ENCODE data around the gene HSF5.

The HSF5 gene

DNA sequence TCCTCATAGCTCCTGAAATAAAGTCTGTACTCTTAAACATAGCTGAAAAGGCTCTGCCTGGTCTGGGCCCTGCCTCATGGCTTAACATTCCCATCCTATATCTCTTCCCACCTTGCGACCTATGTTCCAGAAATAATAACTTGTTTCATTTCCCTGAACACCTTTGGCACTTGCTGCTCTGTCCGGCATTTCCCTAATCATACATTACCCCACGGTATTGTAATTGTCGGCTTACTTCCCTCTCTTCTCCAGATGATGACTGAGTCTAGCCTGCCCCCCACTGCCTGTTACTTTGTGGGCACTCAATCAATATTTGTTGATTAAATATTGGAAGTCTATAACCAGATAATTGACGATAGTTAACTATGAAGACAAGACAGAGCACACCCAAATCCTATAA is 113.0 kb downstream of the HSF5 start:
- FAIRE-seq (no peak), DNase-seq (ENCODE audit: insufficient read length, low spot score) (no peak)
- no peak for TF ChIP-seq POLR2A (IDR thresholded peaks at IDR 0.05; ENCODE audit: low read depth, low read length)

GRCh38 chr17:58373923-58374322 is 114.3 kb downstream of the HSF5 start:
- no peak for FAIRE-seq
- DNase-seq (ENCODE audit: insufficient read length, low spot score) = no peak
- TF ChIP-seq POLR2A (IDR thresholded peaks at IDR 0.05; ENCODE audit: low read depth, low read length) = no peak

DNA sequence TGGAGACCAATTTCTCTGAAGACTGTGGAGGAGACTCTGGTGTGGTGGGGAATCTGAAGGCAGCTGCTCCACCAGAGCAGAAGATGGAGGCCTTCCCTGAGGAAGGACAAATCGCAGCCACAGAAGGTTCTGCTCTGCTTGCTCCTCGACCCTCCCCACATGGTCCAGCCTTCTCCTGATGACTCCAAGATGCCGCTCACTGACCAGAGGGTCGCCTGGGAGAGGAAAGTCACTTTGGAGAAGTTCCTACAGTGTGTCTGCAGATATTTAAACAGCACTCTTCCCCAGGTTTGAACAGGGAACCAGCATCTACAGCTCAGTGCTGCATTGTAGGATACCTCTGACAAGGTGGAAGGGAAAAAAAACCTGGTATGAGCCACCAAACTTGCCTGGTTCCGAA is 115.2 kb downstream of the HSF5 start:
- no peak for FAIRE-seq
- TF ChIP-seq POLR2A (IDR thresholded peaks at IDR 0.05; ENCODE audit: low read depth, low read length) = no peak
- no peak for DNase-seq (ENCODE audit: insufficient read length, low spot score)

DNA sequence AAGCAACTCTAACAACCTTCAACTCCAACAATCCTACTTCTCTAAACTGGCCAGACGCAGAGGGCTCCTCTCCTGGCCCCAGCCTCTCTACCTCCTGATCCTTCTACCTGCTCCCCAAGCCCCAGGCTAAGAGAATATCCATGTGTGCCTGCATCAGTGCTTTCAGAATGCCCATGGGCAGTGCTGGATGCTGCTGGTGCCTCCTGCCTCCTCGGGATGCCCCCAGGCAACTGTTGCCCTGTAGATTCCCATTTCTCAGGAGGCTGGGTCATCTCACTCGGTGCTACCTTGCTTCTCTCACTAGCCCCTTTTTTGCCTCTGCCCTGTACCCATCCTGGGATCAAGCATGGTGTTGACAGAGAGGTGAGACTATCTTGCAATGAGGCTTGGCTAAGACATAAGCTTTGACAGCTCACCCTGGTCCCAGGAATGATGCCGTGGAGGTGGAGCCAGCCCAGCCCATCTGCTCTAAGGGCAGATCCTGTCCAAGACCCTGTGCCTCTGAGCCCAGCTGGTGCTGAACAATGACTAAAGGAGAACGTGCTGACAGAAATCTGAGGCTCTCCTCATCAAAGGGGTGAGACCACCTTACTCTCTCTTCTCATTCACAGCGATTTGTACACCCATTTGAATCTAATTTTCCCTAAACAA is 116.8 kb downstream of the HSF5 start:
- DNase-seq (ENCODE audit: insufficient read length, low spot score) (no peak), FAIRE-seq (no peak)
- no peak for TF ChIP-seq POLR2A (IDR thresholded peaks at IDR 0.05; ENCODE audit: low read depth, low read length)

DNA sequence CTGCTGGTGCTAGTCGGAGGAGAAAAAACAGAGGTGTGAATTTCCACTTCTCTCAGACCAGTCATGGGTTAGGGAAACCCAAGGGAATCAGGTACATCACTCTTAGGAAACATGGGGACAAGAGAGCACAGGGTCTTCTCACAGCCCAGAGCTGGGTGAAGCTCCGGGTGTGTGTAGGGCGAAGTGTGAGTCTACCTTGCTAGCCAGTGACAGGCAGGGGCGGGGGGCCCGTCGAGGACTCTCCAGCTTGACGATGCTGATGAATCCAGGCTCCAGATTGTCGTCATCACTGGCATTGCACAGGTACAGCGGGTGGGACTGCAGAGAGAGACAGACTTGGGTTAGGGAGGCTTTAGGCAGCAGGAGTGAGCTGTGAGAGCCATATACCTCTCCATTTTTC is 117.5 kb downstream of the HSF5 start:
- no peak for FAIRE-seq
- TF ChIP-seq POLR2A (IDR thresholded peaks at IDR 0.05; ENCODE audit: low read depth, low read length) = no peak
- no peak for DNase-seq (ENCODE audit: insufficient read length, low spot score)

GRCh38 chr17:58370309-58370708 is 117.9 kb downstream of the HSF5 start:
- DNase-seq (ENCODE audit: insufficient read length, low spot score) (no peak), FAIRE-seq (no peak)
- TF ChIP-seq POLR2A (IDR thresholded peaks at IDR 0.05; ENCODE audit: low read depth, low read length) = no peak
